ENCODE measurements around the gene TUFT1. TPM values are rescaled to one million over a fixed set of nuclear protein-coding genes. Genes with fewer than 3 reads are reported as not detected.

TUFT1 gene
- polyA plus RNA-seq, 1 donor from 2014 or later: 25.8 TPM

- no peaks in the 10 kb centered on the region for H3K27me3 ChIP-seq (ENCODE audit: insufficient read depth, low read depth, low read length)
- no peaks in the 10 kb centered on the region for H3K9me3 ChIP-seq (ENCODE audit: low read length)
- H3K36me3 ChIP-seq (ENCODE audit: insufficient read depth, low read length): no peaks in the 10 kb centered on the region
- no peaks in the 10 kb centered on the region for H4K20me1 ChIP-seq (ENCODE audit: insufficient read depth)
- H2AFZ ChIP-seq (ENCODE audit: low read depth, low read length): no peak overlapping the region
- H3K79me2 ChIP-seq (replicated peaks; ENCODE audit: insufficient read depth, low read length): no peaks in the 10 kb centered on the region
- TF ChIP-seq MXI1 (conservative IDR thresholded peaks at IDR 0.05; ENCODE audit: poor library complexity, severe bottlenecking): no peak
- H3K4me3 ChIP-seq (ENCODE audit: low read length): no peak overlapping the region
- H3F3A ChIP-seq (ENCODE audit: insufficient read depth, low read length, poor library complexity, severe bottlenecking): no peaks in the 10 kb centered on the region
- H3K4me2 ChIP-seq (ENCODE audit: low read length): no peak overlapping the region
- no peak overlapping the region for H3K27ac ChIP-seq (ENCODE audit: low read length)
- H3K9ac ChIP-seq (ENCODE audit: low read length): no peak overlapping the region
- no peaks in the 10 kb centered on the region for H3K9me2 ChIP-seq (ENCODE audit: insufficient read depth, low read length)
Observed at GRCh38 chr1:151530461-151530860, 9.6 kb upstream of the TUFT1 start.

- Histone ChIP-seq H3K9me3 (ENCODE audit: low read length) (no peaks in the 10 kb centered on the region), H3K4me2 (ENCODE audit: low read length) (no peak overlapping the region), H3K36me3 (ENCODE audit: insufficient read depth, low read length) (no peaks in the 10 kb centered on the region), H3F3A (ENCODE audit: insufficient read depth, low read length, poor library complexity, severe bottlenecking) (no peaks in the 10 kb centered on the region), H3K4me3 (ENCODE audit: low read length) (no peak overlapping the region), H2AFZ (ENCODE audit: low read depth, low read length) (no peak overlapping the region), H3K9ac (ENCODE audit: low read length) (no peak overlapping the region), H4K20me1 (ENCODE audit: insufficient read depth) (no peaks in the 10 kb centered on the region), H3K27ac (ENCODE audit: low read length) (no peak overlapping the region), H3K27me3 (ENCODE audit: insufficient read depth, low read depth, low read length) (no peaks in the 10 kb centered on the region), H3K9me2 (ENCODE audit: insufficient read depth, low read length) (no peaks in the 10 kb centered on the region), H3K79me2 (replicated peaks; ENCODE audit: insufficient read depth, low read length) (no peaks in the 10 kb centered on the region)
- TF ChIP-seq POLR2AphosphoS5 (IDR thresholded peaks at IDR 0.05) (no peak), REST (IDR thresholded peaks at IDR 0.05; ENCODE audit: borderline replicate concordance) (no peak), MXI1 (conservative IDR thresholded peaks at IDR 0.05; ENCODE audit: poor library complexity, severe bottlenecking) (no peak), CTCF (IDR thresholded peaks at IDR 0.05; ENCODE audit: poor library complexity, severe bottlenecking) (no peak), EP300 (conservative IDR thresholded peaks at IDR 0.05; ENCODE audit: poor library complexity, severe bottlenecking) (no peak)
Observed at GRCh38 chr1:151533870-151534269, 6.2 kb upstream of the TUFT1 start.

GRCh38 chr1:151534662-151535278 lies 5.3 kb upstream of the TUFT1 start:
- H3K9me2 ChIP-seq (ENCODE audit: insufficient read depth, low read length): no peaks in the 10 kb centered on the region
- TF ChIP-seq POLR2AphosphoS5 (IDR thresholded peaks at IDR 0.05) (no peak), CTCF (IDR thresholded peaks at IDR 0.05; ENCODE audit: poor library complexity, severe bottlenecking) (peak; percentile 43)
- no peaks in the 10 kb centered on the region for H3K36me3 ChIP-seq (ENCODE audit: insufficient read depth, low read length)

More at GRCh38 chr1:151534662-151535278, 5.3 kb upstream of the TUFT1 start:
- Histone ChIP-seq H2AFZ (ENCODE audit: low read depth, low read length) (no peak overlapping the region), H3F3A (ENCODE audit: insufficient read depth, low read length, poor library complexity, severe bottlenecking) (no peaks in the 10 kb centered on the region), H3K4me3 (ENCODE audit: low read length) (no peak overlapping the region), H3K4me2 (ENCODE audit: low read length) (no peak overlapping the region), H4K20me1 (ENCODE audit: insufficient read depth) (no peaks in the 10 kb centered on the region), H3K27ac (ENCODE audit: low read length) (no peak overlapping the region), H3K9ac (ENCODE audit: low read length) (no peak overlapping the region), H3K27me3 (ENCODE audit: insufficient read depth, low read depth, low read length) (no peaks in the 10 kb centered on the region), H3K79me2 (replicated peaks; ENCODE audit: insufficient read depth, low read length) (no peaks in the 10 kb centered on the region), H3K9me3 (ENCODE audit: low read length) (no peaks in the 10 kb centered on the region)
